Stimulated activated CD8-positive, alpha-beta memory T cell treated with anti-CD3 and anti-CD28 coated beads, Interleukin-7, amount 100 ng/mL, for 1 hour (primary cell): ENCODE results near the gene EPHA6.
"Not testable (repeated sequence)": the region's sequence is repeated elsewhere in the genome, so short reads cannot be mapped to it uniquely, and the experiment has no call there.

Experiments used
- DNase-seq, 2 donors: peaks; one replicate each; pipeline ENCODE4 v3.0.0-alpha.2; 2020; ENCODE audit warnings: low read depth in 2 of 2

Gene EPHA6

DNA sequence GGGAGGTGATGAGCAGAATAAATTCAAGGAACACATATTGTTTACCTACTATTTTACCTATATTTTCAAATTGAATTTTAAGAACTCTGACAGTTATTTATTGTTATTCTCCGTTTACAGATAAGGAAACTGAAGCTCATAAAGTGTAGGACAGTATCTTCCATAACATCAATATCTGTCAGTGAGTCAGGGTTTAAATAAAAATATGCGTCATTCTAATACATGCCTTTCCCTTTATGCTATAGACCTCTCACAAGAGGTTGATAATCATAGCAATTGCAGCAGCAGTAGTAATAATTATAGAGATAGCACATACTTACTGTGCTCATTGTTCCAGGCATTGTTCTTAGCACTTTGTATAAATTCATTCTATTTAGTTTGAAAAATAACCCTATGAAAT is 101.1 kb downstream of the EPHA6 start:
- DNase-seq = no peak

DNA sequence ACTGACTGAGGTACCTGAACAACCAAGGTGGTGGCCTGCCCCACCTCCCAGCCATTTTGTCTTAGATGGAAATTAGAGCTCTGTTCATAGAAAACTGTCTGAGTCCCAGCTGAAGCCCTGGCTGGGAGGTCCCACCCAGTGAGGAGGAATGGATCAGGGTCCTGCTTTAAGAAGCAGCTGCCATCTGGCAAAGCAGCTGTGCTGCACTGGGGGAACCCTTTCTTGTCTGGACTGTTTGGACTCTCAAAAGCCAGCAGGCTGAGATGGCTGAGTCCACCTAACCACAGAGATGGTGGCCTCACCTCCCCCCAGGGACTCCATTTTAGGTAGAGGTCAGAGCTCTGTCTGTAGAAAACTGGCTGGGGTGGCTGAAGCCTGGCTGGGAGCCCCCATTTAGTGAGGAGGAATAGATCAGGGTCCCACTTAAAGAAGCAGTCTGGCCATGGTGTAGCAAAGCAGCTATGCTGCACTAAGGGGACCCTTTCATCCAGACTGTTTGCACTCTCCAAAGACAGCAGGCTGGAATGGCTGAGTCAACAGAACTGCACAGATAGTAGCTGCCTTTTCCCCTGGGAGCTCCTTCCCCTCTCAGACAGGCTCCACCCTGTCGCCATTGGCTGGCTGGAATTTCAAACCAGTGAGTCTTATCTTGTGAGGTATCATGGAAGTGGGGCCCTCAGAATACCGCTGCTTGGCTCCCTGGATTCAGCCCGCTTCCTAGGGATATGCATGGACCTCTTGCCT is 116.9 kb downstream of the EPHA6 start:
- DNase-seq = no peak

DNA sequence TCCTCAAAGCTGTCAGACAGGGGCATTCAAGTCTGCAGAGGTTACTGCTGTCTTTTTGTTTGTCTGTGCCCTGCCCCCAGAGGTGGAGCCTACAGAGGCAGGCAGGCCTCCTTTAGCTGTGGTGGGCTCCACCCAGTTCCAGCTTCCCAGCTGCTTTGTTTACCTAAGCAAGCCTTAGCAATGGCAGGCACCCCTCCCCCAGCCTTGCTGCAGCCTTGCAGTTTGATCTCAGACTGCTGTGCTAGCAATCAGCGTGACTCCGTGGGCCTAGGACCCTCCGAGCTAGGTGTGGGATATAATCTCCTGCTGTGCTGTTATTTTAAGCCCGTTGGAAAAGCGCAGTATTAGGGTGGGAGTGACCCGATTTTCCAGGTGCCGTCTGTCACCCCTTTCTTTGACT is 127.7 kb downstream of the EPHA6 start:
- not testable (repeated sequence) for DNase-seq

DNA sequence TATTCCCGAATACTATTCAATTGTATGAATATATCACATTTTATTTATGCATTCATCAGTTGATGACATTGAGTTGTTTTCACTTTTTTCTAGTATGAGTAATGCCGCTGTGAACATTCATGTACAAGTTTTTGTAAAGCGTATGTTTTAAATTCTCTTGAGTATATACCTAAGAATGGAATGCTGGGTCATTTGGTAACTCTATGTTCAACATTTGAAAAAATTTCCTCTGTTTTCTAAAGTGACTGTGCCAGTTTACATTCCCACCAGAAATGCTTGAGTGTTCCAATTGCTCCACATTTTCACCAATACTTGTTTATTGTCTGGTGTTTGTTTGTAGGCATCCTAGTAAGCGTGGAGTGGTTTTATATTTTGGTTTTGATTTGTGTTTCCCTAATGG is 144.5 kb downstream of the EPHA6 start:
- no peak for DNase-seq

DNA sequence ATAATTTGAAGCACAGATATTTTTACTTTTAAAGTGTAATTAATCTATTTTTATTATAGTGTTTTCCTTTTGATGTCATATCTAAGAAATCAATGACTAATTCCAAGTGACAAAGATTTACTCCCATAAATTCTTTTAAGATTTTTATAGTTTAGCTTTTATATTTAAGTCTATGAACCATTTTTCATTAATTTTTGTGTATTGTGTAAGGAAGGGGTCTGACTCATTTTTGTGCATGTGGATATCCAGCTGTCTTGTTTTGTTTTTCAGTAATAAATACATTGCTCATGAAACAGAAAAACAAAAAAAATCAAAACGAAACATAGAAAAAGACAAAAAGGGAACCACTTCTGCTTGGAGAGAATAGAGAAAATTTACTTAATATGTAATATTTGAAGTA is 145.1 kb downstream of the EPHA6 start:
- no peak for DNase-seq

DNA sequence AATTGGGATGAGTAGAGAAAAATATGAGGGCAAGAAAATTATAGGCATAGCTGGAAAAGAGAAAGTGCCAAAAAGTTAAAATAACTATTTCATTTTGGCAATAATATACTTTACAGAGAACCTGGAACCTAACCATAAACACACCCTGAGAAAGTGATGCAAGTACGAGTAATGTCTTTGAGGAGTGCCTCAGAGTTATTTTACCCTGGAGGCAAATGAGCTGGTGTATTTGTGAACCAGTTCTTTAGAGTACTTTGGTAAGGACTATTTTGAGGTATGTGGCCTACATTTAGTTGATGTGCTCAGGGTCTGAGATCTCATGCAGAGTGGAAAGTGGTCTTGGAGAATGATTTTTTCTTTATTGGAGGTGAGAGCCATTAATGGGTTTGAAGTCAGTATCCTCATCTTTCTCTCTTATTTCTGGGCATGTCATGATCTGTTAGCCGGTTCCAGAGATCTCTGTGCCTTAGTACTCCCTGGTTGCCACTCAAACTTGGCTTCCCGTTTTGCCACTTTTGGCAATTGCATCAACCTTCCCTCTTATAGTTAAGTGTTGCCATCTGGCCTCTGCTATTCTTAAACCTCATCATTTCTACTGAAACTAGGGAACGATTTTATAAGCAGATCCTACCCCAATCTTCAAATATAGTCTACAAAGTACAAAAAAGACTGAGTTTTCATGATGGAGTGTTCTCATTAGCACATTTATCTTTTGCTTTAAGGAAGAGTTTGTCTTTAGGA is 145.7 kb downstream of the EPHA6 start:
- DNase-seq = no peak

DNA sequence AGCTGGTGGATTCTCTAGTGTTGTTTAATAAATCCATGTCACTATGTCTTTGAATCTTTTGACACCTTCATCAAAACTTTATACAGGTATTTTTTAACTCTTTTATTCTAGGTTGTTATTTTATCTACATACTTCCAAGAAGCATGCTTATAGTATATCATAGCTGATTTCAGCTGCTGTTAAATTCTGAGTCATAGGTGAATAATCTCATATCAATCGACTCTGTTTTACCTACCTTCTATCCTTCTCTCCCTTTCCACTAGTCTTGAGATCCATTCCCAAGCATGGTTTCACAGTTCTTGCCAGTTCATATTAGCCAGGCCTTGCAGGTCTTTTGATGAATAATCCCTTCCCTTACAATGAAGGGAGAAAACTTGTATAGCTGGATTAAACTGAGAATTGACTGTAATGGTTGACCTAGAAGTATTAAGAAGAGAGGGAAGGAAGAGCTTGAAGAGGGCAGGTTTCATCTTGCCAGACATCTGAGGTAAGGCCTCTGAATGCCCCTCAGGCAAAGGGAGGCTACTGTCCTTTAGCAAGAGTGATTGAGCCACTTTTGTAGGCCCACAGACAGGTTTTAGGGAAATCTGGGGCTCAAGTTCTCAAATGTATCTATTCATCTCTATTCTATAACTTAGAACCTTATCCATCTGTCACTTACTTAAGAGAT is 146.4 kb downstream of the EPHA6 start:
- DNase-seq = no peak

DNA sequence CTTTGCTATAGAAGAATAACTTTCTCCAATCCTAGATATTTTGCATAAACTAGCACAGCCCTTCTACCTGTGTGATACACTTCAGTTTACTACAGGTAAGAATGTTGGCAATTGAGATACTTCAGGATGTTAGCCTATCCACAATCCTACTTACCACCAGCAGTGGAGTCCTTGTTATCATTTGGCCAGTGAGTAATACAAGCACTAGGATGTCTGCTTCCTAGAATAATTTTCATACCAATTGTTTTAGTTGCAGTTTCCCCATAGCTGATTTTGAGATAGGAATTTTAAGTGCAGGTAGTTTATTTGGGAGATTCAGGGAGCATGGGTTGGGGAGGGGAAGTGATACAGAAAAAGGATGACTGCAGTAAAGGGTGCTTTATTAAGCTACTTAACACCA is 147.2 kb downstream of the EPHA6 start:
- no peak for DNase-seq

DNA sequence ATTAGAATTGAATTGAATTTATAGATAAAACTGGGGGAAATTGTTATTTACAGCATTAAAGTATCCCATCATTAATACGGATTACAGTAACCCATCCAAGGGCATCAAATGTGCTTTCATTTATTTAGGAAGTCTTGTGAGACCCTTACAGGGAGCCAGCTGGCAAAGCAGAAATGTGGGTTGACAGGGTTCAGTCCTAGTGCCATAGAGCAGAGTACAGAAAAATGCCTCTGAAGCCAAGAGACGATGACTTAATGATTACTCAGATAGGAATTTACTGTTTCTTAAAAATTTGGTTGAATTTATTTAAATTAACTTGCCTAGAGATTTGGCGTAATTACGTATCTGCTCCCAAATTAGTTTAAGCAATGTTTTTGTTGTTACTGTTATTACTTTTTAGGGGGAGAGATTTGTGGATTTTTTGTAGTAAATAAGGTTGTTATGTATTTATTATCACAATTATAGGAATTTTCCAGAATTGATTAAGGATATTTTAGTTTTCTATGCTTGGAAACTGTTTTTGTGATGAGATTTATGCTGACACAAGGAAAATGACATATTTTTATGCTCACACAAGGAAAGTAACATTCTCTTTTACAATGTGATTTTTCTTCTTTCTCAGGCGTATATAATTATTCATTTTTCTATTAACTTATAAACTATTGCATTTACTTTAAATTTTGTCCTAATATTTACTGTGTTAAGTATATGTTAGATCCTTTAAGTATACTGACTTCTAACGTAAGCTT is 152.0 kb downstream of the EPHA6 start:
- no peak for DNase-seq

DNA sequence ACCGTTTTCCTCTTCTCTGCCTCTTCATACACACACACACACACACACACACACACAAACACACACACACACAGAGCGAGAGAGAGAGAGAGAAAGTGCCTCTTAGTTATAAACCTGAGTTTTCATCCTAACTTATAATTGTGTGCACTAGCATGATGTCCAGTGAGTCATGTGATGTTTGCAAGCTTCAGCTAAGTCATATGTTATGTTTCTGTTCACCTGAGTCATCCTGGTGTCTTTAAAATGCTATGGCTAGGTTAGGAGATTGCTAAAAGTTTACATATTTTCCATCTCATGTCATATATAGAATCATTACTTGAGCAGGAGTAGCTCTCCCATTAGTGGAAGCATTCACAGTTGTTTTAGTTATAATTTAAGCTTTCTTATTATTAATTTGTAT is 155.8 kb downstream of the EPHA6 start:
- no peak for DNase-seq

DNA sequence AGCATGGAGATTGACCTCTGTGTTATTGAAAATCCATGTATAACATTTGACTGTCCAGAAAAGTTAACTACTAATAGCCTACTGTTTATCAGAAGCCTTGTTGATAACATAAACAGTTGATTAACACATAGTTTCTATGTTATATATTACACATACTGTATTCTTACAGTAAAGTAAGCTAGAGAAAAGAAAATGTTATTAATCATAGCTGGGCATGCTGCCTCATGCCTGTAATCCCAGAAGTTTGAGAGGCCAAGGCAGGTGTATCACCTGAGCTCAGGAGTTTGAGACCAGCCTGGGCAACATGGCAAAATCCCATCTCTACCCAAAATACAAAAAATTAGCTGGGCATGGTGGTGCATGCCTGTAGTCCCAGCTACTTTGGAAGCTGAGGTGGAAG is 163.3 kb downstream of the EPHA6 start:
- DNase-seq = no peak

DNA sequence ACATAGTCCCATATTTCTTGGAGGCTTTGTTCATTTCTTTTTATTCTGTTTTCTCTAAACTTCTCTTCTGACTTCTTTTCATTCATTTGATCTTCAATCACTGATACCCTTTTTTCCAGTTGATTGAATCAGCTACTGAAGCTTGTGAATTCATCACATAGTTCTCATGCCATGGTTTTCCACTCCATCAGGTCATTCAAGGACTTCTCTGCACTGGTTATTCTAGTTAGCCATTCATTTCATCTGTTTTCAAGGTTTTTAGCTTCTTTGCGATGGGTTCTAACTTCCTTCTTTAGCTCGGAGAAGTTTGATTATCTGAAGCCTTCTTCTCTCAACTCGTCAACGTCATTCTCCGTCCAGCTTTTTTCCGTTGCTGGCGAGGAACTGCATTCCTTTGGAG is 169.3 kb downstream of the EPHA6 start:
- DNase-seq = not testable (repeated sequence)

DNA sequence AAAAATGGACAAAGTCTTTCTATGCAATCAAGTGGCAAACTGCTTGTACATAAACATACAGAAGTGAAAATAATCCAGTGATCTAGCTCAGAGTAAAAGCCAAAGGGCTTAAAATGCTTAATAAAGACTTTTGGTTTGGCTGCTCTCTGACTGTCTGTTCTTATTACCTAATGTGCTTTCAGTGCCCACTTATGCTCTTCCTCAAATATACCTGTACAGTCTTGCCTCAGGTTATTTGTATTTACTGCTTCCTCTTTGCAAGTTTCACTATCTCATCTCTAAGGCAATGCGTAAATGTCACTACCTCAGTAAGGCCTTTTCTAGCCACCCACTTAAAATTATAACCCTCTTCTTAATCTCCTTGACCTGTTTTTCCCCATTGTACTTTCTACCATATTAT is 171.8 kb downstream of the EPHA6 start:
- DNase-seq = no peak

DNA sequence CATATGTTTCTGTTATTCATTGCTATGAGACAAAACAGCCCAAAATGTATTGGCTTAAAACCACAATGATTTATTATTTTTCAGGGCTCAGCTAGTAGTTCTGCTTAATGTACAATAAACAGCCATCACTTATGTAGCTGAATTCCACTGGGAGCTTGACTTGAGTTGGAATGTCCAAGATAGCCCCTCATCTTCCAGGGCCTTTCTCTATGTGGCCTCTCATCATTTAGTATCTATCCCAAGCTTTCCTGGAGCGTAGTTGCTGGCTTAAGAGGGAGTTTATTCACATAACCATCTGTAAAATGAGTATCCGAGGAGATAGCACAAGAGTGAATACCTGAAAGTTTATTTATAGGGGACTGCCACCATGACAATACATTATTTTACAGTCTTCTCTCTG is 176.8 kb downstream of the EPHA6 start:
- no peak for DNase-seq

DNA sequence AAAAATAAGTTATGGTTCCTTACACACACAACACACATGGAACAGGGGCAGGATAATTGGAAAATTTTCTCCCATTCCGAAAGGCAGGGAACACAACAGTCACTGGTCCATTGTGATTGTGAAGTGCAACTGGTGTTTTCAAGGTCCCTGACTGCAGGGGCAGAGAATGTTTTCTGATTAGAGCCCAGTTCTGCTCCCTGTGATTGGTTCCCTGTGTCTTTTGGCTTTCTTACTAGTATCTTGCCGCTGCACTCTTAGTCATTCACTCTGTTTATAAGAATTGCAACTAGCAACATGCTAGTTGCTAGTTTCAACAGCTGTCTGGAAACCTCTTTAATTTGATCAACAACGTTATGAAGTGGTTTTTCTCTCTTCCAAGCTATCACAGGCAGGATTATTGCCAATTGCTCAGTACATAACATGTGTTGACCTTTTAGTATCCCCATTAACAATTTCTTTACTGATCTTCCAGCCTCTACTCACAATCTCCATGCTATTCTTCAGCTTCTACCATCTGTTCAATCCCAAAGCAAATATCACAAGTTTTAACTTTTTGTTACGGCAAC is 177.5 kb downstream of the EPHA6 start:
- no peak for DNase-seq

DNA sequence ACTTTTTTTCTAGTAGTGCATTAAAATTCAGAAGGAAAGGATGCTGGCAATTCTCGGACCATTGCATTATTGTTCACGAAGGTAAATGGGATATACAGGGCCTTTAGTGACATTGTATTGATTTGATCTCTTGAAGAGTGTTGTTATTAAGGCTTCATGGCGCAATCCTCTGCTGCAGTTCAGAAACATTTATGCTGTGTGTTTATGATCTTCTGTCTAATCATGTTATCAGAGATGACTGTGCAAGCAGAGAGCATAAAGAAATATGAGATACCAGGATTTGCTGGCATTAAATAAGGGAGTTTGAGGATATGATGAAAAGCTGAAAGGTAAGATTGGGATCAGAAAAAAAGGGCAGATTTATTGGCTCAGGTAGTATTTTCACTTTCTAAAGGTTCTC is 180.6 kb downstream of the EPHA6 start:
- DNase-seq = no peak

DNA sequence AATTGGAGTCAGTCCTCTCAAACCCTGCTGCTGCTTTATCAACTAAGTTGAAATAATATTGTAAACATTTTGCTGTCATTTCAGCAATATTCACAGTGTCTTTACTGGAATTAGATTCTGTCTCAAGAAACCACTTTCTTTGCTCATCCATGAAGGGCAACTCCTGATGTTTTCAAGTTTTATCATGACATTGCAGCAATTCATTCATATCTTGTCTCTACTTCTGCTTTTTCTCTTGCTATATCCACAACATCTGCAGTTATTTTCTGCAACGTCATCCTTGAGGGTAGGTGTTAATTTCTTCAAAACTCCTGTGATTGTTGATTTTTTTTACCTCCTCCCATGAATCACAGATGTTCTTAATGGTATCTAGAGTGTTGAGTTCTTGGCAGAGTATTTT is 181.6 kb downstream of the EPHA6 start:
- DNase-seq = no peak

DNA sequence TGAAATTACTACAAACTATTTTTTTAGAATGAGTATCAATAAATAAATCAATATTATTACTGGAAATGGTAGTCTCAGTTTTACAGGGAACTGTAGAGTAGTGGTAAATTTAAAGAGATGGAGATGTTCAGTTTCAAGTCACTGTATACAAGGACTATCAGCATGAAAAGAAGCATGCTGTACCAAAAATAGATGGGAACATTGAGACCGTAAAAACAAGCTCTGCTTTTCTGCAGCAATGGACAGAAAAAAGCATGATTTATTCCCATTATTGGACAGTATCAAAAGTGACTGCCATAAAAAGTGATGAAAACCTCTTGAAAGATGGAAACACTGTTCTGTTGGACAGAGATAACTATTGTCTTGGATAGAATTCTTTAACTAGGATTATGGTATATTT is 187.2 kb downstream of the EPHA6 start:
- no peak for DNase-seq

DNA sequence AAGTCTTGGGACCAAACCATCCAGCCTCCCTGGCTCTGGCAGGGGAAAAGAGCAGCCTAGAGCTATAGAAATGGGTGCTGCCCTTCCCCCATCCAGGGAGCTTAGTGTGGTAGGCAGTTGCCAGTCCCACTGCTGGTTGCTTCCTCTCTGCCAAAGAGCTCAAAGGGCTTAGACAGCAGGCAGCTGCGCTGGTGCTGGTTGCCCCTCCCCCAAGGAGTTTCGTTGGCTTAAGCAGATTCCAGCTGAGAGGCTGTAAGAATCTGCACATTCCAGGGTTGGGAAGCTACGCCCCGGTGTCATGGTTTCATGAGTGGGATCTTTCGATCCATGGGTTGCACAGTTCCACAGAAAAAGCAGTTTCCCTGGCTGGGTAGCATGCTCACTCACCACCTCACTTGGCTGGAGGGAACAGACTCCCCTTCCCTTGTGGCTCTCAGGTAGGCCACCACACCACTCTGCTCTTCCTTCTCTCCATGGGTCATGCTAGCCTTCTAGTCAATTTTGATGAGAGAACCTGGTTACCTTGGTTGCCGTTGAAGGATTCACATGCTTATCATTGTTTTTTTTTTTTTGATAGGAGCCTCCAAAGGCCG is 195.1 kb downstream of the EPHA6 start:
- DNase-seq = no peak

DNA sequence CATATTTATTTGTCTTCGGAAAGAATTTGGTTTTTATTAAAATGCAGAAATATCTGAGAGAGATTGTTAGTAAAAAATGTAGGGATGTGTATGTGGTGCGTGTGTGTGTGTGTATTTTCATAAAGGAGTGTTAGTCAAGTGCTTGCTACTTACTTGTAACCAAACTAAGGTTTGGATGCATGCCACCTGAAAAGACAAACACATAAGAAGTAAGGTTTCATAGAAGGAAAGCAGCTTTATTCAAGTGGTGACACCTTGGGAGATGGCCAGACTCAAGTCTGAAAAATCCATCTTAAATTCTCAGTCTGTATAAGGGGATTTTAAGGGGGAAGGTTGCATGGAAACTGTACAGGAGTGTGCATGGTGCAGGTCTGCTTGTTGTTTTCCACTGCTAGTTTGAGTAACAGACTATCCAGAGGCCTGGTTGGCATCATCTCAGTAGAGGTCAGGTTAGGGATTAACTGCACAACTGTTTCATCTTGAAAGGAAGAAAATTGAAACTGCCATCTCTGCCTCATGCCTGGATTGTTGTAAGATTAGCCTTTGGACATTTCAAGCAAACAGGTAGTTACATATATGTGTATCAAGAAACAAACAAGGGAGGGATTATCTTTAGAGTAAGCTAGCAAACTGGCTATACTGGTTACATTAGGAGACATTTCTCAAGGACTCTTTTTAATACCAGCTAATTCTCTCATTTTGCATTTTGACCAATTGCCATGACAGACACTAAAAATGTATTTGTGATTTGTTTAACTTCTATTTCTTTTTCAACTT is 196.7 kb downstream of the EPHA6 start:
- no peak for DNase-seq

DNA sequence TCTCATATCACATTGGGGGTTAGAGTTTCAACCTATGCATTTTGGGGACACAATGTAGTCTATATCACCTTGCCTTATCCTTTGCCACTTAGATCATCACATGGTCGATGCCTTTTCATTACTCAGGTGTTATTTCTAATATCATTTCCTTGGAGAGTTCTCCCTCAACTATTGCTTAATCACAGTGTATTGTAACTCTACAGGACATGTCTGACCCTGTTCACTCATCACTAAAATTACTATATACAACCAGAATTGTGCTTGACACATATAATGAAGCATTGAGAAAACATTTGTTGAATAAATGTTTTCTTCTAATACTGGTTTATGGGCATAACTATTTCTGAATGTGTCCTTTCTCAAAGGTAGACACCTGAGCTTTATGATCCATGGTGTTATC is 207.4 kb downstream of the EPHA6 start:
- DNase-seq = no peak
